Ecto neural progenitor cell (in vitro differentiated cells): Measurements from ENCODE around the gene TNFRSF14.
A peak's percentile ranks its signal among the peaks of the same experiment; 100 is the strongest.

Experiments
- DNase-seq: peaks from one replicate; pipeline ENCODE4 v3.0.0-alpha.2; 2018; ENCODE audit warnings: low spot score

The TNFRSF14 gene

DNA sequence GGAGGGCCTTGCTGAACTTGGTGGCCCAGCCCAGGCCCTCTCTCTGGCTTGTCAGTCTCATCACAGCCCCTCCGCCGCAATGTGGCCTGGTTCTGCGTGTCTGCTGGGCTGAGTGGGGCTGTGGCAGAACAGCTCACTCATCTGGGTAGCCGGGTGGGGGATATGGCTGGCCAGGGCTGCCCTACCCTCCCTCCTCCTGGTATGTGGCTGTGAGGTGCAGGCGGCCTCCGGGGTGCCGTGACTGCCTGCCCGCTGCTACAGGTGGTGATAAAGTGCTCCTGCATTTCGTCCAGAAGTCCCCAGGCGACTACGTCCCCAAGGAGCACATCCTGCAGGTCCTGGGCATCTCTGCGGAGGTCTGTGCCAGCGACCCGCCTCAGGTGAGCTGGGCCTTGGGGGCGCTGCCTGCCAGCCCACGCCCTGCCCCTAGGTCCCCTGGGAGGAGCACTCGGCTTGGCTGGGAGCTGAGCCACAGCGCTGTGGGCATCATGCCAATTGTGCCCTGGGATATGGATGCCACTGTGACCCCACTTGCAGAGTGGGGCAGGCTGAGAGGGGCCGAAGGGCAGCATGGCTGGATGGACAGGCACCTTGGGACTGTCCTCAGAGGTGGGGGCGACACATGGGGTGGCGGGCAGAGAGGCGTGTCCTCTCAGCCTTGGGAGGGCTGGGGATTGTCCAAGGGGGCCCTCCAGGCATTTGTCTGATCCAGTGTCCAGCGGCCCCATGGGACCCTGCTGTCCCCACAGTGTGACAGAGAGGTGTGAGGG, 32.7 kb downstream of the TNFRSF14 start:
- no peak for DNase-seq

DNA sequence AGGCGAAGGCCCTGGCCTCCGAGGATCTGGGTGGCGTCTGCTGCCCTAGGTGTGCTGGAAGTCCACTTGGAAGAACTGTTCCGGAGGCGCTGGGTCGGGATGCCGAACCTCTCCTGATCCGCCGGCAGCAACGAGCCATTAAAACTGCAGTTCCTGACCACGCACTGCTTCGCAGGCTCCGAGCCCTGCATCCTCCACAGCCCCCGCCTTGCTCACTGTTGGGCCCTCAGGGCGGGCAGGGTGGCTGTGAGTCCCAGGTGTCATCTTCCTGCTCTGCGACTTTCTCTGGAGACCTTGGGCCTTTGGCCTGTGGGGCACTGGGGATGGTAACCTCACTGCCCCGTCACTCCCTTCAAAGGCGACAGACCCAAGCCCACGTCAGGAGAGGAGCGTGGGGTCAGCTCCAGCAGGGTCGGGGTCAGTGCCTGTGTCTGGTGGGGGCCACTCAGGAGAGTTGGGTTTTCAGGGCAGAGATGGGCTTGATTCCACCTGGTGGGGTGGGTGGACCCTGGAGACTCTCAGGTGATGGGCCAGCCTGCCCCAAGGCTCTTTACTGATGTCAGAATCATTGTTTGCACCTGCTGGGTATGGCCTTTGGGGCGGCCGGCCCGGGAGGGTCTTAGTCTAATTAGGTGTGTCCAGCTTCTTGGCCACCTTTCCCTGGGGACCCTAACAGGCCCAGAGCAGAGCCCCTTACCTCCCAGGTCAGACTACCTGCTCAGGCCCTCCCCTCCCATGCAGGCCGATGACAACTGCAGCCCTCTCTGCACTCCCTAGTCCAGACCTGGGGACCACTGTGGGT, 33.5 kb downstream of the TNFRSF14 start:
- no peak for DNase-seq

DNA sequence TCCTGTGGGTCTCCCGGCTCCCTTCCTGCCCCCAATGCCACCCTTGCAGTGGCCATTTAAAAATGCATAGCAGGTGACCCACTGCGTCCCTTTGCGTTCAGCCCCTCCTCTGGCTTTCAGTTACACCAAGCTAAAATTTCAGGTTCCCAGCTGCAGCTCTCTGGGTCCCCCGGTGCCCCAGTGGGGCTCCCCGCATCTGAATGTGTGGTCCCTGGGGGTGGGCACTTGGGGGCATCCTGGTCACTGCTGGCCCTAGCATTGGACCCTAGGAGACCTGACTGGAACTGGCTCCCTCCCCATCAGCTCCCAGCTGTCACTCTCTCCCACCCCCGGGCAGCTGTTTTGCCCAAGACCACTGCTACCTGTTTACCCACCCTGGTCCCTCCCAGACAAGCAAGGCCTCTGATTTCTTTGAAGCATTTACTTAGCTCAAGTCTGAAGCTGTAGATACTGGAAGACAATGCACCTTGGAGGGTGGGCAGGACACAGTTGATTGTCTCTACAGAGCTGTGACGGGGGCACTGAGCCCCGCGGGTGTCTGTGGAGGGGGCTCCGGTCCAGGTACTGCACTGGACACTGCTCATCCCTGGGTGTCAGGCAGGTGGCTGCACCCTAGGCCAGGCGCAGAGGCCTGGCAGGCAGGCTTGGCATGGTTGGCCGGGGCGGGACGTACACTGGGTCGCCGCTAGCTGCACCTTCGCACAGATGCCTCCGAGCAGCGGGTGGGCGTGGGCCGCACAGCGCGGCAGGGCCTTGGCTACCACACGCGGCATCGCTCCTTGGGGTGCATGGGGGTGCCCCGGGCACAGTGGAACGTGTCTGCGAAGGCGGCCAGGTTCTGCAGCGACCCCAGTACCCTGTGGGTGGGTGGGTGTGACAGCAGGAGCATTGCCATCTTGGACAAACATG, 34.3 kb downstream of the TNFRSF14 start:
- no peak for DNase-seq

DNA sequence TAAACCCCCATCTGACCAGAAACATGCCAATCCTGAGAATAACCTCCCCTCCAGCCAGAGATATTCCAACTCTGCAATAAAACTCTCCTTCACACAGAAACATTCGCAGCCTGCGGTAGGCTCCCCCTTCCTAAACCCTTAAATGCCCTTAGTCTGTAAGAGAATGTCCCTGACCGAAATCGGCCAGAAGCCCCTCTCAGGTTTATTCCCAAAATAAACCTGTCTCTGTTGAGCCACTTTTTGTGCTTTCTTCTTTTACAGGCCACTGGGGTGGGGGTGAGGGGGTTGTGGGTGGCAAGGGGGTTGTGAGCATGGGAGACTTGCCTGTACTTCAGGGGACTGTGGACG, 35.0 kb downstream of the TNFRSF14 start:
- DNase-seq = no peak

DNA sequence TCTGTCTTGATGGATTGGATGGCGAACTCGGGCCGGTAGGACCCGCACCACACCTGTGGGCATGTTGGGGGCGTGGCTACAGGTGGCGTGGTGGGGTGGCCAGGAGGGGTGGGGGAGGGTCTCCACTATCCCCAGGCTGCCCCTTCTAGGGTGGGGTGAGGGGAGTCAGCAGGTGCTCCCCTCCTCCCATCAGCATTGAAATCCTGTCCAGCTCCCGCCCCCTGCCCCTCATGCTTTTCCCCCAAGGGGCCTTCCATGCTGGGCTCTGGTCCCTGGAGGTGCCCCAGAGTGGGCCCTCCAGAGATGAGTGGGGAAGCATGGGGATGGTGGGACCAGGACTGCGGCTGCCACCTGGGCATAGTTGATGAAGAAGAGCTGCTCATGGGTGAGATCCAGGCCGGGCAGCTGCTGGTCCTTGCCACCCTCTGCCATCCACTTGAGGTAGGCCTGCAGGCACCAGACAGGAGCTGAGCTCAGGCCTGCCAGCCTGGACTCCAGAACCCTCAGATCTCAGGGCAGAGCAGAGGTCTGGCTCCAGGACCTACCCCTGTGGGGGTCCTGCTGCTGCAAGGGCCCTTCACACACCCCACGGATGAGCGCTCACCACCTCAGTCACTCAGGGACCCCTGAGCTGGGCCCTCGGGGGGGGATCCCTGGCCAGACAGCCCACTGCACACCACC, 35.5 kb downstream of the TNFRSF14 start:
- no peak for DNase-seq

DNA sequence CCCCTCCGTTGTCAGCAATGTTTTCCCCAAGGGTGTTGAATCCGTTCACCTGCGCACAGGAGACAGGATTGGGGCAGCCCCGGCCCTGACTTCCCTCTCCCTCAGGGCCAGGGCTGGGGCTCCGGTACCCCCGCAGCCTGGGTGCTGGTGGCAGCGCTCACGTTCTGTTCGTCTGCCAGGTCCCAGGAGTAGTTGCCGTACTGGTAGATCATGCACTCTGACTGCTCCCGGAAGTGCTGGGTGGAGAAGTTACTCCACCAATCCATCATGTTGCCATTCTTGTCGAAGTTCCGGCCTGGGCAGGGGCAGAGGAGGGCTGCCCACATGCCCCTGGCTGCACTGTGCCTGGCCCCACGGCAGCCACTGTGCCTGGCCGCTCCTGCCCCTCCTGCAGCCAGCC, 36.5 kb downstream of the TNFRSF14 start:
- DNase-seq = no peak

DNA sequence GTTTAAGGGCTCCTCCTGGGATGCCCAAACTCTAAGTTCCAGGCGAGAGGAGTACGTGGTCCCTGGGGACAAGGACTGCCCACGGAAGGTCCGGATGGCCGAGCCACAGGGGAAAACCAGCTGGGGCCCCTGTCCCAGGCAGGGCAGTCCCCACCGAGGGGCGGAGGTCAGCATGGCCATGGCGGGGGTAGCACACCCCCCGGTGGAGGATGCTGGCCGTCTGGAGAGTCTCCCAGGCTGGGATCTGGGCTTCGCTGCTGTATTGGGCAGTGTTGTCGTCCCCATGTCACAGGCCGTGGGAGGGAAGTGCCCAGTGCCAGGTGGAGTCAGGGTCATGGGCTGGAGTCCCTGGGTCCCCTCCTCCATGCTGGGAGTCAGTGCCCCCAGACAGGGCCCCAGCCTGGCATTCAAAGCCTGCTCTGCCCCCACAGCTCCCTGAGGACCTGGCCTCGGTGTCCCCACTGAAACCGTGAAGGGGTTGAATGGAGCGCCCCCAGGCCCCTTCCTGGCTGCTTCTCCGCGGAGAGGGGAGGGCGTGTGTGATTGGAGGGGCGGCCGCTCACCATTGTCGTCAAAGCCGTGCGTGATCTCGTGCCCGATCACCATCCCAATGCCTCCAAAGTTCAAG, 37.2 kb downstream of the TNFRSF14 start:
- DNase-seq = no peak

DNA sequence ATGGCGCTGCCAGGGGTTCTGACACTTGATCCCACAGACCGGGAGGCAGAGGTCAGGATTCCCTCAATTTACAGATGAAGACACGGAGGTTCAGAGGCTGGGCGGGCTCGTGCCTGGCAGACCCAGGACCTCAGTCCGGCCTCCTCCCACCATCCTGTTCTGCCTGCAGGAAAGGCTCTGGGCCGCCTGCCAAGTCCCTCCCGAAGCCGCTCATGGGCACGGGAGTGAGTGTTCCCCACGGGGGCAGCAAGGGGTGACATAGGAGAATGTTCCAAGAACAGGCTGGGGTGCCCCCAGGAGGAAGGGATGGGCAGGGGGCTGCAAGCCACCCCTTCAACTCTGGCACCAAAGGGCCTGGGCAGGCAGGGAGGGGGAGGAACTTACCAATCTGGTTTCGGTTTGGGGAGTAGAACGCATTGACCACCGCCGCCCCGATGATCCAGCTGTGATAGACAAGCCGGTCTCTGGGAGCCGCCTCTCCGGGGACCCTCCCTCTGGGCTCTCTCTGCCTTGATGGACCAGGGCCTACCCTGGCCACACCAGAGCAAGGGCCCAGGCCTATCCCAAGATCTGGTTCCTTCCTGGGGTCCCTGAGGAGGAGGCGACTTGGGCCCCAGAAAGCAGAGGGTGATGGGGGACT, 38.0 kb downstream of the TNFRSF14 start:
- DNase-seq = no peak

DNA sequence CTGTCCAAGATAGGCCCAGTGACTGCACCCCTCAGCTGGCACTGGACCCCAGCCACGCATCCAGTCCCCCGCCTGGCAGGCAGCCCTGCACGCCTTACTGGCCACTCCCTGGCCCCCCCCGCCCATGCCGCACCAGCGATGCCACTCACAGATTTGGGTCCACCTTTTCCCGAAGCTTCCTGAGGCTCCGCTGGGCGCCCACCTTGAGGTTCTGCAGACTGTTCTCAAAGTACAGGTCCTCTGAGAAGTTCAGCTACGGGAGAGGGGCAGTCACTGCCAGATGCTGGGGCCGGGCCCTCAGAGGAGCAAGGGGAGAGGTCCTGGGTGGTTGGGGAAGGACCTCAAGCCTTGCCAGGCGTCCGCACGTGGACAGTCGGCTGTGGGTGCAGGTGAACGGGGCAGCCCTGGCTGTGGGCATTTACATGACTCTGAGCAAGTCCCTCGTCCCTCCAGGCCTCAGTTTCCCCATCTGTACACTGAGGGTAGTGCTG, 38.5 kb downstream of the TNFRSF14 start:
- DNase-seq = no peak

DNA sequence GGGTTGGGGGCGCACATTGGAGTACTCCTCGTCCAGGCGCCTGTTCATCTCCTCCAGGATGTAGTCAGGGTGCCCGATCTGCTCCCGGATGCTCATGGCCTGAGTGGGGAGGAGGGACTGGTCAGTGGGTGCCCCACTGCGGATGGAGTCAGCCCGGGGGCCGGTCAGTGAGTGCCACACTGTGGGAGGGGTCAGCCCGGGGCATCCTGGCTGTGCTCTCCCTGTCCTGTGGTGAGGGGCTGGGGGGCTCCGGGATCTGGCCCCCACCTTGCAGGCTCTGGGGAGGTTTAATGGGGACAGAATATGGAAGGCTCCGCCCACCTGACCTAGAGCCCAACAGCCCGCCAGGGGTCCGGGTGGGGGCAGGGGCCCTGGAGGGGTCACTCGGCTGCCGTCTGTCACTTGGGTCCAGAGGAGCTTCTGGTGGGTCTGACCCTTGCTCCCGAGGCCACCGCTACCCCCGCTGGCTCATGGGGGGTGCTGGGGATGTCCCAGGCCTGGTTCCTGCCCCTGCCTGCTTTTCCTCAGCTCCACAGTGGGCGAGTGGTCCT, 39.2 kb downstream of the TNFRSF14 start:
- DNase-seq = no peak

DNA sequence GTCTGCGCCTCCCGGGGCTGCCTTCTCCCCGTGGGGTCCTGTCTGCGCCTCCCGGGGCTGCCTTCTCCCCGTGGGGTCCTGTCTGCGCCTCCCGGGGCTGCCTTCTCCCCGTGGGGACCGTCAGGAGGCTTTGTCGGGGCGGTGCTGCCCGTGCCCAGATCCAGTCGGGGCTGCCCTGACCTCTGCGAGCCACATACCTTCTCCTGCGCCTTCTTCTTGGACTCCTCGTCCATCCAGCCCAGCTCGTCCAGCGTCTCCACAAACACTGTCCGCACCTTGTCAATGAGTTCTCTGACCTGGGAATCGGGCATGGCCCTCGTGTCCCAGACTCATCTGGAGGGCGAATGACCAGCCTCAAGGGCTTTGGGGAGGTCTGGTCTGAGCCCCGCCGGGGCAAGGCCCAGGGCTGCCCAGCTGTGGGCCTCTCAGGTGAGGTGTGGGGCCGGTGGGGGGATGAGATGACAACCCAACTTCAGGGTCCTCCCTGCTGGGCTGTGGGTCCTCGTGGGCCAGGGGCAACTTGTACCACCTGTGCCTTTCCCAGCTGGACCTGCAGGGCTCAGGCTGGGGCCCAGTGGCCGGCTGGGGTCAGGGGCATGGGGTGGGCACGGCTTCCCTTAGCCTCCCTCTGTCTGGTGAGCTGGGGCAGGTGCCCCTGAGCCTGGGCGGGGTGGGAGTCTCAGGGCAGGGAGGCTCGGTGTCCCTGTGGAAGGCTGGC, 39.8 kb downstream of the TNFRSF14 start:
- peak; percentile 44 for DNase-seq

DNA sequence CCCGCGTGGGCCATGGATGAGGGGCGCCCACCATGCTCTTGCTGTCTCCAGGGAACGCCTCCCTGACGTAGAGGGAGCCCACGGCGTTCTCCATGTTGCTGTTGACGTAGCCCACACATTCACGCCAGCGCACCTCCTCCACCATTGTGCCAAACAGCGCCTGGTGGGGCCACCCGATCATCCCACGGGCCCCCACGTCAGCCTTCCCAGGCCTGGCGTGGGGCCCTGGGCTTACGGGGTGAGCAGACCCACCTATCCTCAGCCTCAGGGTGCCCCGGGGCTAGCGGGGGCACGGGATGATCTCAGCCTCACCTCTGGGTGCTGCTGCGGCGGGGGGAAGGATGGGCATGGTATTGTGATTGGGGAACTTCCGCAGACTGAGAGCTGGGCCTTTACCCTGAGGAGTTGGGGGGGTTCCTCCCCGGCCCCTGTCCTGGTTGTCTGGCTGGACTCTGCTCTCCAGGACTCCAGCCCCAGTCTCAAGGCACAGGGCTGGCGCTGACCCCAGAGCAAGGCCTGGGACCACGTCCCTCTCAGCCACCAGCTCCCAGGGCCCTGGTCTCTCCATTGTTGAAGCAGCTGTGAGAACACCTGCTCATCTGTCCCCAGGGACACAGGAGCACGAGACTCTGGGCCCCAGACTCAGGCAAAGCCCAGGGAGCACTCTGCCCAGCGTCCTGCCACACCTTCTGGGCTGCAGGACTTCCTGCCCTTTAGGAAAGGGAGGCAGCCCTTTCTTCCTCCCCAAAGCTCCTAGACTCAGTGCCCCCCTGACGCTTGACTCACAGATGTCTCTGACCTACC, 40.6 kb downstream of the TNFRSF14 start:
- DNase-seq = peak; percentile 39

DNA sequence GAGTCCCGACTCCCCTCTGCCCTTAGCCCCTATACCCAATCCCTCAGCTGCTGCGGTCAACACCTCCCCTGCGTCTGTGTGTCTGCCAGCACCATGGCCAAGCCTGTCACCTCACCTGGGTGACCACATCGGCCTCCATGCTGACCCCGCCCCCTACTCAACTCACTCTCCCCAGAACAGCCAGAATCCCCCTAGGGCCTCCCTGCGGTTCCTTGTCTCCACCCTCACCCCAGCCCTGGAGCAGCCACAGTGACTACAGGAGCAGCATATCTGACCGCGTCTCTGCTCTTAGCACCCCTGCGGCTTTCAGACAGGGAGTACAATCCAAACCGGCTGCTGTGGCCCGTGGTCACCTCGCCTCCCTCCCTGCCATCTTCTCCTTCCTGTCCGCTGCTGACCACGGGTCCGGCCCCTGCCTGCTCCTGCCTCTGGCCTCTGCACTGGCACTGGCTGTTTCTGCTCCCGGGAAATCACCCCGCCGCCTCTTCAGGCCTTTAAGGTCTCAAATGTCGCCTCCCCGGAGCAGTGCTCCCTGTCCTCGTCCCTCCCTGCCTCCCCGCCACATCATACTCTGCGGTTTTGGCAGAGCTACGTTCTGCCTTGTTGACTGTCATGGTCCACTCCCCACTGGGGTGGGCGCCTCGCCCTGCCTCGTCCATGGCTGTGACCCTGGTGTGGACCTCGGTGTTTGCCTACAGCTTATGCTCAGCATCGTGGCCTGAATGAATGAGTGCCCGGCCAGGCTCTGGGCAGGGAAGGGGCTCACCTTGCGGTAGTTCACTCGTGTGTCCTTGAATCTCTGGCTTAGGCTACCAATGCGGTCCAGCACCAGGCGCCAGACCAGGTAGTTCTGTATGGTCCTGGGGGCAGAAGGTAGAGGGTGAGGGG, 41.5 kb downstream of the TNFRSF14 start:
- no peak for DNase-seq

DNA sequence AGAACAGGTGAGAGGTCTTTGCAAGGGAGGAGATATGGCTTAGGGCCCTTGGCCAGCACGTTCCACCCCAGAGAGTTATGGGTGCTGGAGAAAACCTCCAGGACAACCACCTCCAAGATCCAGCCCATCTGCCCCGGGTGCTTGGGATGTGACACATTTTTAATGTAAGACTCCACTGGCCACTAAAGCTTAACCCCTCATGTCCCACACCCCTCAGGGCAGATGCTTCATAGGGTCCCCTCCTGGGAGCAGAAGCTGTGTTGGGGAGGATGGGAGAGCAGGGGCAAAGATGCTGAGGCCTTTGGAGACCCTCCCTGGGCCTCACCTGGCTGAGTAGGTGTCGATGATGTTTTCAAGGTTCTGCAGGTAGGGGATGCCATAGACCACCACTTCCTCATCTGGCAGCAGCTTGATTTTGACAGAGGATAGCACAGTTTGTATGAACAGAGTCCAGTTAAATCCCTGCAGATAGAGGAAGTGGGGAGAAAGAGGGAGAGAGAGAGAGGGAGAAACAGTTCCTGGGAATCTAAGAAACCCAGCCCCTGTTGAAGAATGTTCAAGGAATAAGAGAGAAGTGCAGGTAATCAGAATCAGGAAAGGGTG, 42.3 kb downstream of the TNFRSF14 start:
- DNase-seq = no peak

DNA sequence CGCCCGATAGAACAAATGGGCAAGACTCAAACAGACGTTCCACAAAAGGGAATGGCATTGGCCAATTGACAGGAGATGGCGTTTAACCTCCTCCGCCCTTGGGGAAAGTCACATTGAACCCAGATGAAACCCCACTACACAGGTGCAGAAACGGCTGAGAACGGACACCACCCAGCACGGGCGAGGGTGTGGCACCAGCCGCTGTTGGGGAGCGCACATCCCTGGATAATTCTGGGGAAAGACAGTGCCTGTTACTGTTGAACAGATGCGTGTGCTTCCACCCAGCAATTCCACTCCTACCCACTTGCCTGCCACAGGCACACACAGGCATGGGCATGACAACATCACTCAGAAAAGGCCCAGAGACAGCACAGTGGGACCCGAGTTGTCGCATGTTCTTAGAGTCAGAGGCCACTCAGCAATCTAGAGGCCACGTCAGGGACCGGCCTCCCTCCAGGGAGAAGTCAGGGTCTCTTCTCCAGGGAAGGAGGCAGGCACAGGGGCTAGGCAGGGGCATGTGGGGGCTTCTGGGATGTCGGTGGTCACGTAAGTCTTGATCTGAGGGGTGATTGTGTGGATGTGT, 45.6 kb downstream of the TNFRSF14 start:
- no peak for DNase-seq

DNA sequence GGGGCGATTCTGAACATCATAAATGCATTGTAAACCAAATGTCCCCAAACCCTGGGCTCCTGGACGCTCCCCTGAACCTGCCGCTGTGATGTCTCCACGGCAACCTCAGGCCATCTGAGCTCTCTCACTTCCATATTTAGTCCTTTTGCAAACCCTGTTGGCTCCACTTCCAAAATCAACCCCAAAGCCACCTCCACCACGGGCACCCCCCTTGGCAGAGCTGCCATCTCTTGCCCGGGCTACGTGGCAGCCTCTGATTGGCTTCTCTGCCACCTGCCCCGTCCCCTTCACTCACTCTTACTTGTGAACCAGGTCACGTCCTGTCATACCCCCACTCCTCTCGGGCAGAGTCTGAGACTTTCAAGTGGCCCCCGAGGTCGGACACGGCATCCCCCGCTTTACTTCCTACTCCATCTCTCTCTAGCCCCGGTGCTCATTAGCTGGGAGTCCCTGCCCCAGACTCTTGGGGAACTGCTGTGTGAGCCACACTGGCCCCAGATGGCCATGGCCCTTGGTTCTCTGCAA, 46.2 kb downstream of the TNFRSF14 start:
- DNase-seq = no peak
